HepG2 (cell line): ENCODE results near the gene TMEM250. TPM values are rescaled to one million over a fixed set of nuclear protein-coding genes. Genes with fewer than 3 reads are reported as not detected.

ENCODE experiments used
- AKAP8 ChIP-seq: sonication (generic); formaldehyde crosslinking; IDR thresholded peaks from 2 replicates; pipeline ENCODE4 v1.5.1; 2020; ENCODE audit warnings: mild to moderate bottlenecking, missing genetic modification reagents
- ARHGAP35 ChIP-seq: sonication (generic); formaldehyde crosslinking; IDR thresholded peaks from 2 replicates; pipeline ENCODE4 v1.9.0; 2022; ENCODE audit warnings: mild to moderate bottlenecking, inconsistent platforms, moderate library complexity, missing genetic modification reagents, borderline replicate concordance
- ATF6 ChIP-seq: sonication (generic); formaldehyde crosslinking; conservative IDR thresholded peaks from 2 replicates; pipeline ENCODE4 v1.4.0; 2020; ENCODE audit warnings: missing genetic modification reagents
- BCL3 ChIP-seq: sonication (generic); formaldehyde crosslinking; IDR thresholded peaks from 2 replicates; pipeline ENCODE4 v1.5.1; 2020; ENCODE audit warnings: mild to moderate bottlenecking, missing genetic modification reagents, moderate library complexity
- BRF2 ChIP-seq: sonication (generic); formaldehyde crosslinking; IDR thresholded peaks from 2 replicates; pipeline ENCODE4 v1.8.1; 2022; ENCODE audit warnings: mild to moderate bottlenecking, missing genetic modification reagents
- CCDC6 ChIP-seq: sonication (generic); formaldehyde crosslinking; IDR thresholded peaks from 2 replicates; pipeline ENCODE4 v1.8.1; 2022; ENCODE audit warnings: mild to moderate bottlenecking, missing genetic modification reagents, moderate library complexity
- GPBP1L1 ChIP-seq: sonication (generic); formaldehyde crosslinking; IDR thresholded peaks from 2 replicates; pipeline ENCODE4 v1.5.0; 2020; ENCODE audit warnings: mild to moderate bottlenecking, missing genetic modification reagents
- KAT2B ChIP-seq: fragments of 150-350 bp; IDR thresholded peaks from 2 replicates; pipeline ENCODE4 v1.6.1; 2014; ENCODE audit warnings: low read depth, low read length, borderline replicate concordance
- KMT2A ChIP-seq: sonication (generic); formaldehyde crosslinking; IDR thresholded peaks from 2 replicates; pipeline ENCODE4 v1.4.0; 2020; ENCODE audit warnings: missing genetic modification reagents
- NFYC ChIP-seq: IDR thresholded peaks from 2 replicates; pipeline ENCODE4 v1.6.1; 2016; ENCODE audit warnings: missing genetic modification reagents, missing compliant biosample characterization
- NR2F2 ChIP-seq: IDR thresholded peaks from 2 replicates; pipeline ENCODE4 v1.6.1; 2012; ENCODE audit warnings: low read depth, inconsistent platforms, borderline replicate concordance
- PATZ1 ChIP-seq: sonication (generic); formaldehyde crosslinking; IDR thresholded peaks from 2 replicates; pipeline ENCODE4 v1.4.0; 2020; ENCODE audit warnings: missing genetic modification reagents
- SRSF1 ChIP-seq: fragments of 200-400 bp; formaldehyde crosslinking; optimal IDR thresholded peaks from 2 replicates; pipeline ENCODE3; 2017; ENCODE audit warnings: mild to moderate bottlenecking, low read depth, low read length, moderate library complexity
- TIGD3 ChIP-seq: sonication (generic); formaldehyde crosslinking; IDR thresholded peaks from 2 replicates; pipeline ENCODE4 v1.5.1; 2020; ENCODE audit warnings: mild to moderate bottlenecking, missing genetic modification reagents, borderline replicate concordance
- ZNF232 ChIP-seq: sonication (generic); formaldehyde crosslinking; IDR thresholded peaks from 2 replicates; pipeline ENCODE4 v1.4.0; 2020; ENCODE audit warnings: missing genetic modification reagents, borderline replicate concordance
- ZNF576 ChIP-seq: sonication (generic); formaldehyde crosslinking; IDR thresholded peaks from 2 replicates; pipeline ENCODE4 v1.4.0; 2020; ENCODE audit warnings: mild to moderate bottlenecking, missing genetic modification reagents
- ZNF678 ChIP-seq: sonication (generic); formaldehyde crosslinking; IDR thresholded peaks from 2 replicates; pipeline ENCODE4 v1.4.0; 2020; ENCODE audit warnings: mild to moderate bottlenecking, missing genetic modification reagents
- ZNF724P ChIP-seq: sonication (generic); formaldehyde crosslinking; IDR thresholded peaks from 2 replicates; pipeline ENCODE4 v1.8.0; 2022; ENCODE audit warnings: missing genetic modification reagents, borderline replicate concordance
- ZNF879 ChIP-seq: sonication (generic); formaldehyde crosslinking; IDR thresholded peaks from 2 replicates; pipeline ENCODE4 v1.8.1; 2023; ENCODE audit warnings: missing genetic modification reagents
- polyA plus RNA-seq, 8 experiments: library from polyadenylated mRNA; depleted of rRNA in 3 of 8; stranded (reverse) in 7 of 8; unstranded in 1 of 8; fragments of >200 nt; fragmentation: Illumina TruSeq in 4 of 8; extraction: Trizol in 4 of 8; gene quantifications; 2 replicates each; pipeline versions ENCODE4 v1.2.1 to v1.2.3, GENCODE V29; 2011 to 2016; ENCODE audit warnings: low read depth in 4 of 8, missing spikeins in 1 of 8, mixed read lengths in 1 of 8; ENCODE audit not compliant: insufficient read depth in 1 of 8
- total RNA-seq, 5 experiments: library from RNA; depleted of rRNA; stranded (reverse); fragments of >200 nt; fragmentation: Illumina TruSeq; extraction: Trizol; gene quantifications; 2 replicates each; pipeline ENCODE4 v1.2.3, GENCODE V29; 2016; ENCODE audit warnings: low read depth in 1 of 5

Gene TMEM250
- total and polyA plus RNA-seq, 2 of the 13 experiments (the other 11 are each of a cell fraction or from before 2014, with no cell fraction given): 5.5 to 13.9 TPM

- TF ChIP-seq ARHGAP35 (peak; percentile 31; the same call in 1 of the 2 replicates), TIGD3 (0 out of 2 replicates have a peak, but pooled peaks have one; percentile 8), NR2F2 (no peak; the same call in 1 of the 2 replicates), GPBP1L1 (CRISPR knock-in tag) (no peak), ZNF879 (CRISPR knock-in tag) (no peak), BCL3 (CRISPR knock-in tag) (no peak; the same call in 1 of the 2 replicates), KMT2A (peak; percentile 58; the same call in 1 of the 2 replicates), BRF2 (CRISPR knock-in tag) (no peak; the same call in 1 of the 2 replicates), ZNF576 (no peak), NFYC (CRISPR knock-in tag) (peak; percentile 40; the same call in 1 of the 2 replicates), PATZ1 (CRISPR knock-in tag) (peak; percentile 72), AKAP8 (CRISPR knock-in tag) (peak; percentile 93), KAT2B (no peak), ATF6 (CRISPR knock-in tag) (no peak), CCDC6 (CRISPR knock-in tag) (no peak), SRSF1 (no peak), ZNF232 (CRISPR knock-in tag) (no peak; the same call in 1 of the 2 replicates), ZNF724P (CRISPR knock-in tag) (0 out of 2 replicates have a peak, but pooled peaks have one; percentile 60), ZNF678 (CRISPR knock-in tag) (no peak)
Measured at GRCh38 chr9:136118320-136119060, at the start of gene TMEM250 (continued).
